Measurements from ENCODE around the gene ZNF485.

DNA sequence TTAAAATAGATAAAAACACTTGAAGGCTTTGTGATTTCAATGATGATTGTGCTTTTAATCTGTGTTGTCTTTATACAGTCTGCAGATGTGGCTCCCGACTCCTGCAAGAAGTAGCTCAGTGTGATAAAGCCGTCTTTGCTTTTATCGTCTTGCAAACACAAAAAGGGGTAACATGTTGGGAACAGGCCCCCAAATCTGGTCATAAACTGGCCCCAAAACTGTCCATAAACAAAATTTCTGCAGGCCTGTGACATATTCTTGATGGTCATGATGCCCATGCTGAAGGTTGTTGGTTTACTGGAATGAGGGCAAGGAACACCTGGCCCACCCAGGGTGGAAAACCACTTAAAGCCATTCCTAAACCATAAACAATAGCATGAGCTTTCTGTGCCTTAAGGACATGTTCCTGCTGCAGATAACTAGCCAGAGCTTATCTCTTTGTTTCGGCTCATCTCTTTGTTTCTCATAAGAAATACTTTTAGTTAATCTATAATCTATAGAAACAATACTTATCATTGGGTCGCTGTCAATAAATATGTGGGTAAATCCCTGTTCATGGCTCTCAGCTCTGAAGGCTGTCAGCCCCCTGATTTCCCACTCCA is 14.8 kb upstream of the ZNF485 start:
- TF ChIP-seq POLR2A (IDR thresholded peaks at IDR 0.05; ENCODE audit: low read depth, low read length) (no peak), POLR2AphosphoS5 (IDR thresholded peaks at IDR 0.05; ENCODE audit: low read length) (no peak), HDGF (IDR thresholded peaks at IDR 0.05) (no peak), NFIC (IDR thresholded peaks at IDR 0.05; ENCODE audit: low read depth, low read length) (no peak), GABPA (IDR thresholded peaks at IDR 0.05; ENCODE audit: low read depth) (no peak), TAF1 (IDR thresholded peaks at IDR 0.05; ENCODE audit: borderline replicate concordance, low read depth, low read length) (no peak), EP300 (IDR thresholded peaks at IDR 0.05; ENCODE audit: borderline replicate concordance in 1 of 2, control insufficient read depth in 1 of 2, low read depth in 2 of 2, low read length in 2 of 2) (no peak), FOXK2 (IDR thresholded peaks at IDR 0.05) (no peak)
- TF ChIP-seq, protein P1, sequence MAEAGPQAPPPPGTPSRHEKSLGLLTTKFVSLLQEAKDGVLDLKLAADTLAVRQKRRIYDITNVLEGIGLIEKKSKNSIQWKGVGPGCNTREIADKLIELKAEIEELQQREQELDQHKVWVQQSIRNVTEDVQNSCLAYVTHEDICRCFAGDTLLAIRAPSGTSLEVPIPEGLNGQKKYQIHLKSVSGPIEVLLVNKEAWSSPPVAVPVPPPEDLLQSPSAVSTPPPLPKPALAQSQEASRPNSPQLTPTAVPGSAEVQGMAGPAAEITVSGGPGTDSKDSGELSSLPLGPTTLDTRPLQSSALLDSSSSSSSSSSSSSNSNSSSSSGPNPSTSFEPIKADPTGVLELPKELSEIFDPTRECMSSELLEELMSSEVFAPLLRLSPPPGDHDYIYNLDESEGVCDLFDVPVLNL (IDR thresholded peaks at IDR 0.05; ENCODE audit: low read depth, low read length) = no peak
